Colonic mucosa (tissue), 4 donors: ENCODE data around the gene BRD3OS. TPM values are rescaled to one million over a fixed set of nuclear protein-coding genes. Genes with fewer than 3 reads are reported as not detected.
A peak's percentile ranks its signal among the peaks of the same experiment; 100 is the strongest.

Experiments used
- DNase-seq: peaks from one replicate; pipeline ENCODE4 v3.0.0-alpha.2; 2020
- H3K27ac ChIP-seq: fragments of 200-600 bp; one replicate; pipeline ENCODE4 v1.8.0; 2021
- H3K27me3 ChIP-seq: fragments of 200-600 bp; one replicate; pipeline ENCODE4 v1.8.0; 2021
- H3K36me3 ChIP-seq: fragments of 200-600 bp; one replicate; pipeline ENCODE4 v1.8.0; 2021
- H3K4me1 ChIP-seq: fragments of 200-600 bp; one replicate; pipeline ENCODE4 v1.8.0; 2021; ENCODE audit warnings: mild to moderate bottlenecking
- H3K4me3 ChIP-seq: fragments of 200-600 bp; one replicate; pipeline ENCODE4 v1.8.0; 2021
- H3K9ac ChIP-seq, 2 donors: one replicate each; pipeline ENCODE4 v1.7.0; 2013; ENCODE audit warnings: control low read depth in 2 of 2, low read depth in 2 of 2, low read length in 2 of 2
- H3K9me3 ChIP-seq: fragments of 200-600 bp; one replicate; pipeline ENCODE4 v1.8.0; 2021
- intact Hi-C: fragments of 100-400 bp; cut with DNase I; formaldehyde crosslinking; loops from one replicate; pipeline ENCODE4 v1.14.1; 2022
- total RNA-seq, 2 donors: library from RNA; stranded (reverse); fragmentation: NEBNext Ultra II Directional in 1 of 2; extraction: Animal tissue kit (Norgen Biotek cat#: 25700) in 1 of 2; gene quantifications; one replicate each; pipeline ENCODE4 v1.2.1, GENCODE V29; 2021
- TF ChIP-seq, protein P1 (sequence below): fragments of 200-600 bp; IDR thresholded peaks from one replicate; pipeline ENCODE4 v1.8.0; 2022; ENCODE audit warnings: antibody characterized with exemption, mild to moderate bottlenecking
- donor health status: healthy.
- donor health status: DM: no; HTN: no; CAD: no.
- donor health status: DM: no; HTN: no; CAD: no.

The BRD3OS gene, protein sequence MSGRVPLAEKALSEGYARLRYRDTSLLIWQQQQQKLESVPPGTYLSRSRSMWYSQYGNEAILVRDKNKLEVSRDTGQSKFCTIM
- total RNA-seq = 1 to 10 TPM; 5.2 to 6.9 TPM

DNA sequence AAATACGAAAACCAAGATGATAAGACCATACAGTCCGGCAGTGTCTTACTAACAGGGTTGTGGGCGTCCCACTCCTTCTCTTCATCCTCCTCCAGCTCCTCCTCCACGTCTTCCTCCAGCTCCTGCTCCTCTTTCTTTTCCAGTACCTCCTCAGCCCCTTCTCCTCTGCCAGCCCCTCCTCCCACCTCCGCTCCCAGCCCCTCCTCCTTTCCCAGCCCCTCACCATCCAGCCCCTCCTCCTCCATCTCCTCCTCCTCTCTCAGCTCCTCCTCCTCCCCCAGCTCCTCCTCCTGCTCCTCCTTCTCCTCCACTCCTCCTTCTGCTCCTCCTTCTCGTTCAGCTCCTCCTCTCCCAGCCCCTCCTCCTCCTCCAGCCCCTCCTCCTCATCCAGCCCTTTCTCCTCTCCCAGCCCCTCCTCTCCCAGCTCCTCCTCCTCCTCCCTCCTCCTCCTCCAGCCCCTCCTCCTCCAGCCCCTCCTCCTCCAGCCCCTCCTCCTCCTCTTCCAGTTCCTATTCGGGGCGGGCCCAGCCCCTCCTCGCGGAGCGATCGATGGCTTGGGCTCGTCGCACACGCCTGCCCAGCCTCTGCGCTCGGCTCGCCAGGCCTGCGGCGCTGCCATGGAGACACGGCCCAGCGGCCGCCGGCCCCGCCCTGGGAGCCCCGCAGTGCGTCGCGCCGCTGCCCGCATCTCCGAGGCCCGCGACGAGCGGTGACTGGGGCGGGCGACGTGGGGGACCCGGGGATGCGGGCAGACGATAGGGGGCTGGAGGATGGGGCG is at the start of gene BRD3OS:
Gene BRD3OS, plus strand, starts transcription at position 654 of the 778 bp plus-strand sequence. CDS start 1,267 bp downstream, outside the sequence.
- intact Hi-C loops = no loop called here
- H3K27ac ChIP-seq = peak within 1 kb of the TSS; percentile 20
- H3K9ac ChIP-seq = peak within 1 kb of the TSS; percentile 28 to 40
- no peaks in the 10 kb centered on the region for H3K9me3 ChIP-seq
- TF ChIP-seq, protein P1, sequence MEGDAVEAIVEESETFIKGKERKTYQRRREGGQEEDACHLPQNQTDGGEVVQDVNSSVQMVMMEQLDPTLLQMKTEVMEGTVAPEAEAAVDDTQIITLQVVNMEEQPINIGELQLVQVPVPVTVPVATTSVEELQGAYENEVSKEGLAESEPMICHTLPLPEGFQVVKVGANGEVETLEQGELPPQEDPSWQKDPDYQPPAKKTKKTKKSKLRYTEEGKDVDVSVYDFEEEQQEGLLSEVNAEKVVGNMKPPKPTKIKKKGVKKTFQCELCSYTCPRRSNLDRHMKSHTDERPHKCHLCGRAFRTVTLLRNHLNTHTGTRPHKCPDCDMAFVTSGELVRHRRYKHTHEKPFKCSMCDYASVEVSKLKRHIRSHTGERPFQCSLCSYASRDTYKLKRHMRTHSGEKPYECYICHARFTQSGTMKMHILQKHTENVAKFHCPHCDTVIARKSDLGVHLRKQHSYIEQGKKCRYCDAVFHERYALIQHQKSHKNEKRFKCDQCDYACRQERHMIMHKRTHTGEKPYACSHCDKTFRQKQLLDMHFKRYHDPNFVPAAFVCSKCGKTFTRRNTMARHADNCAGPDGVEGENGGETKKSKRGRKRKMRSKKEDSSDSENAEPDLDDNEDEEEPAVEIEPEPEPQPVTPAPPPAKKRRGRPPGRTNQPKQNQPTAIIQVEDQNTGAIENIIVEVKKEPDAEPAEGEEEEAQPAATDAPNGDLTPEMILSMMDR = no peak
- no peaks in the 10 kb centered on the region for H3K4me1 ChIP-seq
- H3K36me3 ChIP-seq = no peaks in the 10 kb centered on the region
- peak; percentile 96 for DNase-seq
- H3K27me3 ChIP-seq = no peaks in the 10 kb centered on the region
- H3K4me3 ChIP-seq = peak within 1 kb of the TSS; percentile 92

DNA sequence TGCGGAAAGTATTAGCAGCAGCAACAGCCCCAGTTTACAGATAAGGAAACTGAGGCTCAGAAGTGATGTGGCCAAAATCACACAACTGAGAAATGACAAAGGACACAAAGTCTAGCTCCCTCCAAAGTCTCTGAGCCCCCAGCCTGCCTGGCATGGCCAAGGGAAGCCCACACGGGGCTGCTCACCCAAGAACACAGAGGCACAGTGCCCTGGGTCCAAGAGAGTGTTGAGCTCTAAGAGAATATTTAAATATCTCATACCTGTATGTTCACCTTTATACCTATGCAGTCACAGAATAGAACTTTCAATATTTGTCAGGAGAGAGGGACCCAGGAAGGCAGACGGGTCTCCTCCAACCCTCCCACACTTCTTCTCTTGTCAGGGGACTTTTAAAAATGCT is 49.8 kb upstream of the BRD3OS start:
- TF ChIP-seq, protein P1 = no peak
- no peak overlapping the region for H3K27ac ChIP-seq
- H3K4me1 ChIP-seq = peaks cover 22% of the 10 kb centered on the region

DNA sequence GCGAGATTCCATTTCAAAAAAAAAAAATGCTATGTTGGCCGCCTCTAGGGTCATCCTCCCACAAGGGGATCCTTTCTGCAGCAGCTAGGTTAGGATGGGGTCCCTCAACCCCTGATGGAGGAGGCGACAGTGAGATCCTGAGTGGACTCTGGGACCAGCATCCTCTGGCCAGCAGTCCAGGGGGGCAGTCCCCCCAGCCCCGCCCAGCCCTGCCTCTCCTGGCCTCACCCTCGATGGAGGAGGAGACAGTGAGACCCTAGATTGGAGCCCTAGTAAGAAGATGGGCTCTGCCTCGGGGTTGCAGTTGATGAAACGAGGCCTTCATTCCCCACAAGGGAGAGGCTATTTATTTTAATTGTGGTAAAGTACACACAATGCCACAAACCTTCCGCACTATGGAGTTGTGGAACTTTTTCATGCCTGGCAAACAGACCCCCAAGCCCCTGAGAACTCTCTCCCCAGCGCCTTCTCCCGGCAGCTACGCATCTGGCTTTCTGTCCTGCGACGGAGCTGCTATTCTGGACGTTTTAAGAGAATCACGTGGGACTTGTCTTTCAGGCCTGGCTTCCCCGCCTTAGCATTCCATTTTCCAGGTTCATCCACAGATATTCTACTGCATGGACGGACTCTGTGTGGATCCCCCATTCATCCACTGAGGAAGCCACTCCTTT is 49.0 kb upstream of the BRD3OS start:
- Histone ChIP-seq H3K4me3 (no peak overlapping the region), H3K27me3 (no peaks in the 10 kb centered on the region), H3K9me3 (no peaks in the 10 kb centered on the region), H3K27ac (no peak overlapping the region), H3K36me3 (no peaks in the 10 kb centered on the region), H3K9ac (no peak overlapping the region), H3K4me1 (peaks cover 17% of the 10 kb centered on the region)
- intact Hi-C loops = no loop called here
- TF ChIP-seq, protein P1 = no peak
- DNase-seq = no peak

More for the DNA sequence above, 49.8 kb upstream of the BRD3OS start:
- no peaks in the 10 kb centered on the region for H3K27me3 ChIP-seq
- DNase-seq = no peak
- no peaks in the 10 kb centered on the region for H3K36me3 ChIP-seq
- no peak overlapping the region for H3K9ac ChIP-seq
- intact Hi-C loops = no loop called here
- H3K4me3 ChIP-seq = no peak overlapping the region
- no peaks in the 10 kb centered on the region for H3K9me3 ChIP-seq

DNA sequence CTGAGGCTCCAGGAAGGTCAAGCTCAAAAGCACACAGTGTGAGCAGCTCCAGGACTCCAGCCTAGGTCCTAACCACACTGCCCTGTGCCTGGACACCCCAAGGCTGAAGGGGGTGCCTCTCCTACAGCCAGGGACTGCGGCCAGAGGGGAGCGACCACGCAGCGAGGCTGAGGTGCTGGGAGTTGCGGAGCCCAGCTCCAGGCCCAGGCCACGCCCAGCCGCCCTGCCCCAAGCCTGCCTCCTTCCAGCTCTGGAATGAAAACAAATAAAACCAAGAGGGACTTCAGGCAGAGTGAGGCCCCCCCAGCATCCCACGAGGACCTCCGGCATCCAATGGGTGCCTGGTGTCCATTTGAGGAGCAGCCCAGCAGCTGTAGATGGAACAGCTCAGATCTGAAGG is 48.4 kb upstream of the BRD3OS start:
- Histone ChIP-seq H3K4me1 (peaks cover 14% of the 10 kb centered on the region), H3K27ac (no peak overlapping the region), H3K9ac (no peak overlapping the region), H3K4me3 (no peak overlapping the region), H3K9me3 (no peaks in the 10 kb centered on the region), H3K36me3 (no peaks in the 10 kb centered on the region), H3K27me3 (no peaks in the 10 kb centered on the region)
- DNase-seq = no peak
- intact Hi-C loops = no loop called here
- TF ChIP-seq, protein P1 = no peak

DNA sequence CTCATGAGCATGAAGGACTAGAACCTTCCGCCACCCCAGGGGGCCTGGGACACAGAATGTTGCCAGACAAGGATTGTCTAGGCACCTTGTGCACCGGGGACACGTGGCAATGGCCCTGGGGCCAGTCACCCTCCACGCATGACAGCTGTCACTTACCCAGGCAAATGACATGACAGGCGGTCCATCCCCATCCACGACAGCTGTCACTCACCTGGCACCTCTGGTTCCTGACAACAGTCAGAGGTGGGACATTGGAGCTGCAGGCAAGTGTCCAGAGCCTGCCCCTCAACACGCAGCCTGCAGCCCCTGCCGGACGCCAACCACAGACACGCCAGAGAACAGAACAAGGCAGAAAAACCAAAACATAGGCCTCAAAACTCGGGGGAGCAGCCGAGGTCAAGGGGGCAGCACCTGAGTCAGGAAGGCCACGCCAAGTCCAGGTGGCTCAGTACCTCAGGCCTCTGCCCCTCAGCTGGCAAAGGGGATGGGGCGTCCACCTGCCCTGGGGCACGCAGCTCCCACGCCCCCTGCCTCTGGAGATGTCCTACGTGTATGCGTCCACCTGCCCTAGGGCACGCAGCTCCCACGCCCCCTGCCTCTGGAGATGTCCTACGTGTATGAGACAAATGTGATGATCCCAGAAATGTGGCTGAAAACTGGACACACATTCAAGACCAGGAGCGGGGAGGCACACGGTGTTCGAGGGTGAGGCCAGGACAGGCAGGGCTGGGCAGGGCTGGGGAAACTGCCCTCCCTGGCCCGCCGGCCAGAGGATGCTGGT is 47.7 kb upstream of the BRD3OS start:
- Histone ChIP-seq H3K27ac (no peak overlapping the region), H3K4me1 (peaks cover 9% of the 10 kb centered on the region), H3K9ac (no peak overlapping the region)

More for the DNA sequence above, 47.7 kb upstream of the BRD3OS start:
- TF ChIP-seq, protein P1 = no peak
- Histone ChIP-seq H3K27me3 (no peaks in the 10 kb centered on the region), H3K4me3 (no peak overlapping the region), H3K36me3 (no peaks in the 10 kb centered on the region), H3K9me3 (no peaks in the 10 kb centered on the region)
- DNase-seq = no peak
- intact Hi-C loops = no loop called here
